Activated T-cell treated with anti-CD3 and anti-CD28 coated beads, Interleukin-2, amount 50 U/mL, for 1 hour (primary cell): Measurements from ENCODE around the gene INPP5D.

Source experiments
- DNase-seq: peaks from one replicate; pipeline ENCODE4 v3.0.0-alpha.2; 2020

The INPP5D gene

GRCh38 chr2:233221378-233222063 is 161.4 kb downstream of the INPP5D start:
- no peak for DNase-seq

GRCh38 chr2:233223059-233223894 is 163.1 kb downstream of the INPP5D start:
- no peak for DNase-seq

GRCh38 chr2:233225230-233226068 is 165.3 kb downstream of the INPP5D start:
- no peak for DNase-seq

GRCh38 chr2:233226511-233227031 is 166.4 kb downstream of the INPP5D start:
- DNase-seq, result no peak

- no peak for DNase-seq
These were observed 167.3 kb downstream of the INPP5D start for GRCh38 chr2:233227346-233227978.

GRCh38 chr2:233228376-233228775 is 168.2 kb downstream of the INPP5D start:
- DNase-seq, result no peak

GRCh38 chr2:233233618-233234230 is 173.6 kb downstream of the INPP5D start:
- DNase-seq, result no peak

- no peak for DNase-seq
These were observed 174.1 kb downstream of the INPP5D start for GRCh38 chr2:233234264-233234663.

GRCh38 chr2:233234996-233235395 is 174.9 kb downstream of the INPP5D start:
- no peak for DNase-seq

- no peak for DNase-seq
These were observed 175.8 kb downstream of the INPP5D start for GRCh38 chr2:233235977-233236376.

- no peak for DNase-seq
These were observed 176.9 kb downstream of the INPP5D start for GRCh38 chr2:233236820-233237589.

GRCh38 chr2:233240897-233241296 is 180.8 kb downstream of the INPP5D start:
- DNase-seq, result no peak

- DNase-seq, result no peak
These were observed 181.7 kb downstream of the INPP5D start for GRCh38 chr2:233241803-233242202.

GRCh38 chr2:233242231-233242927 is 182.2 kb downstream of the INPP5D start:
- no peak for DNase-seq

GRCh38 chr2:233243348-233243747 is 183.2 kb downstream of the INPP5D start:
- DNase-seq, result no peak

GRCh38 chr2:233244818-233245217 is 184.7 kb downstream of the INPP5D start:
- DNase-seq, result no peak

- no peak for DNase-seq
These were observed 185.3 kb downstream of the INPP5D start for GRCh38 chr2:233245406-233245805.

GRCh38 chr2:233247116-233247515 is 187.0 kb downstream of the INPP5D start:
- no peak for DNase-seq

GRCh38 chr2:233247744-233248143 is 187.6 kb downstream of the INPP5D start:
- no peak for DNase-seq

GRCh38 chr2:233248999-233249398 is 188.9 kb downstream of the INPP5D start:
- no peak for DNase-seq

- DNase-seq, result no peak
These were observed 190.4 kb downstream of the INPP5D start for GRCh38 chr2:233250568-233250967.
